Fibroblast of pulmonary artery (primary cell): Measurements from ENCODE around the gene MAGEA9B.
"Not testable (repeated sequence)": the region's sequence is repeated elsewhere in the genome, so short reads cannot be mapped to it uniquely, and the experiment has no call there.

ENCODE experiments used
- DNase-seq: peaks from one replicate; pipeline ENCODE4 v3.0.0-alpha.2; 2010; ENCODE audit warnings: low read depth
- H3K4me3 ChIP-seq: replicated peaks from 2 replicates; pipeline ENCODE4 v1.5.1; 2011; ENCODE audit warnings: low read depth, mild to moderate bottlenecking, control low read depth, low read length, moderate library complexity
- CTCF ChIP-seq: IDR thresholded peaks from 2 replicates; pipeline ENCODE4 v1.5.1; 2011; ENCODE audit warnings: mild to moderate bottlenecking, control low read depth, low read length, inconsistent platforms; ENCODE audit errors: missing control alignments

MAGEA9B gene

GRCh38 chrX:149563359-149563758, 23.9 kb downstream of the MAGEA9B start:
- H3K4me3 ChIP-seq: no peak overlapping the region
- DNase-seq: no peak
- no peak for TF ChIP-seq CTCF

GRCh38 chrX:149555251-149555650, 32.0 kb downstream of the MAGEA9B start:
- DNase-seq, H3K4me3 ChIP-seq: not testable (repeated sequence)

GRCh38 chrX:149551939-149552248, 35.4 kb downstream of the MAGEA9B start:
- not testable (repeated sequence) for H3K4me3 ChIP-seq, DNase-seq

DNA sequence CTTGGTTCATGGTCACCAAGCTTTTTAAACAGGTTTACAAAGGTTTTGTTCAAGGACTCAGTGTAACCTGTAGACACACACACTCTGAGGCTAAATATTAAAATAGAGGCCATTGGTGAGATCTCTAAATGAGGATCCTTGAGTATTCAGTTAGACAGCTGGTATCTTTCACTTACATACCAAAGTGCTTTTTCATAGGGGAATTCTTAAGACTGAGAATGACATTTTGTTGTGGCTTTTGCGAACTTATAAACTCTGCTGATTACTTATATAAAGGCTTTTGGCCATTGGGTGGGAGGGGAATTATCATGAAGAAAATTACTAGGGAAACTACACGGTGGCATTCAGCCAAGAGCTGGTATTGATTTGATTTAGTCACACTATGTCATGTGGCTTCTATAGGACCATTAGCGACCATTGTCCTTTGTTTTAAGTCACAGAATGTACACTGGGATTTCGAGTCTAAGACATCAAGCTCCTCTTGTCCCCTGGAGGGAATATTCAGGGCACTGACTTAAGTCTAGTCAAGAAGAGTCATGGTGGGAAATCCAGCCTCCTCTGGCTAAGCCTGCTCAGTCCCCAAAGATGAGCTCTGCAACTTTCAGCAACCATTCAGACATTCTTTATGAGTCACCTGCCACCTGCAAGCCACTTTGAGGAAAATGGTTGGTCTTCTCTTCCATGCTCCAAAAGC, 35.9 kb downstream of the MAGEA9B start:
- not testable (repeated sequence) for H3K4me3 ChIP-seq, DNase-seq

DNA sequence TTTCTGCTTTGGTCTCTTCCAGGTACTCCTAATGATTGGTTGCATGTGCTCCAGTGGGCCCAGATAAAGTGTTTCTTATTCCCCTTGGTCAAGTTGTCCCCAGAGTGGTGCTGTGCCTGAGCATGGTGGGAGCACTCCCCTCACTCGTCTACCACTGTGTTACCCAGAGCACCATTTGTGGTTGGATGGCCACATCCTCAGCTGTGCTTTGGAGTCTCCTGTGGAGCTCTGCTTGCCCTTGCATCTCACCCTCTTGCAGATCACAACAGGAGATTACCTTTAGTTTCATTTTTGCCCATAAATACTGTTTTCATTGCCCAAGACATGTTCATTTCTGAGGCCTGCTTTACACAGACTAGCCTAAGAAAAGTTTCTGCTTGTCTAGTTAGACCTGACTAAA, 36.8 kb downstream of the MAGEA9B start:
- H3K4me3 ChIP-seq, DNase-seq: not testable (repeated sequence)

GRCh38 chrX:149549701-149550100, 37.6 kb downstream of the MAGEA9B start, which contains the start of gene HSFX3:
HSFX3 (minus strand) TSS chrX:149549924; CDS start chrX:149549852, 72 bp downstream.
- DNase-seq, H3K4me3 ChIP-seq: not testable (repeated sequence)

DNA sequence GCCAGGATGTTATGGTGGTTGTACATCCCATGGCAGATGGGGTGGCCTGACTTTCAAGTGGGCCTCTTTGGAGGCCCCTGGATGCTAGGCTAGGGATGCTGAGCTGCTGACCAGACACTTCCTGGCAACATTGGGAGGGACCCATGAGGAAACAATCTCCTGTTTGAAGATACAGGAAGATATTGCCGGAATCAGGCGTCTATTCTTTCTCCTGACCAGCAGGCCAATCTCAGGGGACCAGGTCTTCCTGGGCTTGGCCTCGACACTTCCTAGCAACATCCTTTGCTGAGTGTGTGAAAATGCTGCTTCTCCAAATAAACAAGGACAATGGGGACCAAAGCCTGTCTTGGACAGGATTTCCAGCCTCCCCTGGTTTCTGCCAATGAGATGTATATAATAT, 39.5 kb downstream of the MAGEA9B start:
- not testable (repeated sequence) for DNase-seq, H3K4me3 ChIP-seq

- not testable (repeated sequence) for H3K4me3 ChIP-seq, DNase-seq
These were observed 40.3 kb downstream of the MAGEA9B start for GRCh38 chrX:149546962-149547361.

DNA sequence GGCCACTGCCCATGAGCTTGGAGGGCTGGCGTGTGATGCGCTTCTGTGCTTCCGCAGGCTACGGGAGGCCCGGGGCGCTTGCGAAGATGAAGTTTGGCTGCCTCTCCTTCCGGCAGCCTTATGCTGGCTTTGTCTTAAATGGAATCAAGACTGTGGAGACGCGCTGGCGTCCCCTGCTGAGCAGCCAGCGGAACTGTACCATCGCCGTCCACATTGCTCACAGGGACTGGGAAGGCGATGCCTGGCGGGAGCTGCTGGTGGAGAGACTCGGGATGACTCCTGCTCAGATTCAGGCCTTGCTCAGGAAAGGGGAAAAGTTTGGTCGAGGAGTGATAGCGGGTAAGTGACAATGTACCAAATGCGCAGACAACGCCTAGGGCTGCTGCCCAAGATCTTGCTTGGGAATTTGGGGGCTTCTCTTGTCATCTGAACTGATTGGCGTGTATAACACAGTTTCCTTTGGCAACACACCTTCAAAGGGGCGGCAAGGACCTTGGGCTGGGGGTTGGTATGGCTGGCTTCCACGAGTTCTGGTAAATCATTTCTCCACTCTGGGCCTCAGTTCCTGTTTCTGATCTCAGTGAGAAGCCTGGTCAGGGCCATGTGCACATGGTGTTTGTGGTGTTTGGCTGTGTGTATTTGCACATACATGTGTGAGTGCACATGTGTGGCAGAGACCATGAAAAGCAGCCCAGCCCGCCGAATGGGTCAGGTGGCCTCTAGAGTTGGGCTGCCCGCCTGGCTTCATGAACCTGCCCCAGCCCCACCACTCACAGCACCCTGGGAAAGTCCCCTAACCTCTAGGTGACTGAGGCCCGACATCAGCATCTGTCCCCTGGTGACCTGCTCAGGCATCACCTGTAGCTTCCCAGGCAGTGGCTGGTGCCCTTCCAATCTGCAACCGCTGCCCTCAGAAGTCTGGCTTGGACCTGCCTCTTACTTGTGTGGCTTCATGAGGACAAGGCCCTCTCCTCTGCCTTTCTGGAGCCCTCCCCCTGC, 41.4 kb downstream of the MAGEA9B start:
- peak; percentile 19 for DNase-seq
- H3K4me3 ChIP-seq: not testable (repeated sequence)

DNA sequence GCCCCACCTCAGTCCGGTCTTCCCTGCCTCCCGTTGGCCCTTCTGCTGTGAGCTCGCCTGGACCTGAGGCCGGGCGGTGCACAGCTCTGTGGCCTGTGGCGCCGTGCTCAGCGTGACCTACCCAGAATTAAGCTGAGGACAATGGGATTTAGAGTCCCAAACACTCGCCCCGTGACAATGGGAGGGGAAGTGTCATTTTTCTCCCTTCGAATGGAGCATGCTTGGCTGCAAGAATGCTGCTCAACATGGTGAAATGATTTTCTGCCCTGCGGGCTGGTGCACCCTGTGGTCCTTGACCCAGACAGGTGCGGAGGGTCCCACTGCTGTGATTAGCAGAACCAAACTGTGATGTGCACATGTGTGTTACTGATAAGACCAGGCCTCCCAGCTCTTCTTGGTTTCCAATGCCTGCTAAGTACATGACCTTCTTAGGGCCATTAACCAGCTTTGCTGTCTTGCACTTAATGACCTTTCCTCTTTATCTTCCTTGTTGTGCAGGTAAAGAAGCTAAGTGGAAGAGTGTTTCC, 45.7 kb downstream of the MAGEA9B start:
- no peak for TF ChIP-seq CTCF
- peak overlapping the region; percentile 79 for H3K4me3 ChIP-seq
- no peak for DNase-seq

DNA sequence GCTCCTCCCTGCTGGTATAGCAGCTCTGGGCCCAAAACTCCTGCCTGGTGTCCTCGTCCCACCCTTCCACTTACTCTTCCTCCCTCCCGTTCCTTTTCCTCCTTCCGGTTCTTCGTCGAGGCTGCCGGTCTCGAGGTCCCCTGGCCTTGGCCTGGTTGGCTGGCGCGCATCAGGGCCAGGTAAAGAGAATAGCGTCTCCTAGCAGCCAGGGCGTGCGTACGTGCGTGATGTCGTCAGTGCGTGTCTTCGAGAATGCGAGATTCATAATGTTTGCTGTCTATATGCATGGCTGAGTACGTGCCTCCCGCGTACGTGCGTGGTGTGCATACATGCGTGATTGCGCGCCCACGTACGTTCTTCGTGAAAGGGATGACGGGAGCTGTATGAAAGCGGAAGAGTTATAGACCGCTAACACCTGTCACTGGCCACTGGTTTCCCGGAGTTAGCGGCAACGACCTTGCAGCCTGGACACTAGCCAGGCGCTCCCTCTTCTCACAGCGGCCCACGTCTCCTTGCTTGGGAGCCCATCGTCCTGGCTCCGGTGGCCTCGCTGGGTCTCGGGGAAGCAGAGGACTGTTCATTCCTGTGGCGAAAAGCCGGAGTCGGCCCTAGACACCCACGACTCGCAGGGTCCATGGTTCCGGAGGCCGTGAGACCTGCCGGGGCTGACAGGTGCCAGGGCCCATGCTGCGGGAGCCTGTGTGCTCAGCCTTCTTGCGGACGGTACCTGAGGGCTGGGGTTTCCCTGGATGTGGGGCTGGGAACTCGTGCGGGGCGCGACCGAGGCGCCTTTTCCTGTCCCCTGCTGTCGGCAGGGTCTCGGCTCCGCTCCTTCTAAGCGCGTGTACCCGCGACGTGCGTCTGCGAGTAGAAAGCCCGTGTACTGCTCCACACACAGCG, 46.4 kb downstream of the MAGEA9B start, which contains the start of gene EOLA1:
TSS of gene EOLA1 (plus strand) at position 392 of the 900 bp plus-strand sequence. CDS start 4,619 bp downstream, outside the sequence.
- no peak for TF ChIP-seq CTCF
- peak within 1 kb of the TSS; percentile 79 for H3K4me3 ChIP-seq
- peak; percentile 98 for DNase-seq
